GM12878 (cell line): ENCODE data around the gene MYO3A. TPM values are rescaled to one million over a fixed set of nuclear protein-coding genes. Genes with fewer than 3 reads are reported as not detected.

Experiments used
- ATAC-seq: fragments of 200-7000 bp; cut with Tn5 transposase; 3 replicates; pipeline ENCODE4 v1.9.1; 2020; ENCODE audit warnings: mild to moderate bottlenecking, moderate library complexity
- BruUV-seq: library from RNA; stranded (reverse); fragments of 400-500 nt; replicated peaks from 2 replicates; lab custom pipeline; 2021; lab: Mats Ljungman, UMichigan
- CTCF ChIA-PET: fragments of 300-600 bp; sonication (Branson Sonifier 250); formaldehyde crosslinking; extraction: SDS; loops from one replicate; lab custom pipeline; 2021; ENCODE audit warnings: inconsistent platforms; lab: Yijun Ruan, JAX
- POLR2A ChIA-PET: fragments of 350-600 bp; formaldehyde crosslinking; extraction: SDS; loops from one replicate; lab custom pipeline; 2021; ENCODE audit warnings: inconsistent platforms; lab: Charles Lee
- RAD21 ChIA-PET: fragments of 300-600 bp; sonication (Branson Sonifier 250); formaldehyde crosslinking; loops from one replicate; lab custom pipeline; 2023; ENCODE audit warnings: antibody characterized with exemption; ENCODE audit not compliant: unreplicated experiment; lab: Charles Lee
- SMC1A ChIA-PET: fragments of 300-600 bp; sonication (Branson Sonifier 250); formaldehyde crosslinking; loops from one replicate; lab custom pipeline; 2023; ENCODE audit not compliant: unreplicated experiment, uncharacterized antibody; lab: Charles Lee
- DNase-seq: peaks from one replicate; pipeline ENCODE4 v3.0.0-alpha.2; 2011; ENCODE audit warnings: low read depth, low spot score
- FAIRE-seq: peaks from 3 replicates; lab custom pipeline; 2011; peaks lifted over from hg19 to GRCh38; lab: Jason Lieb, UNC
- H2AFZ ChIP-seq: 2 replicates; pipeline ENCODE4 v1.6.0; 2011; ENCODE audit warnings: low read depth, low read length, control low read depth; ENCODE audit not compliant: control insufficient read depth
- H3K27ac ChIP-seq: 2 replicates; pipeline ENCODE4 v1.5.1; 2011; ENCODE audit warnings: control low read depth; ENCODE audit not compliant: control insufficient read depth, insufficient read depth
- H3K27me3 ChIP-seq, 2 experiments: replicated peaks in 1 of 2; 2 replicates each; pipeline versions ENCODE4 v1.6.0 to v1.6.1; 2011; ENCODE audit warnings: low read length in 1 of 2; ENCODE audit not compliant: control insufficient read depth in 2 of 2, insufficient read depth in 2 of 2
- H3K36me3 ChIP-seq, 2 experiments: 2 replicates each; pipeline ENCODE4 v1.5.1; 2011; ENCODE audit warnings: low read length in 1 of 2; ENCODE audit not compliant: control insufficient read depth in 2 of 2, insufficient read depth in 2 of 2
- H3K4me1 ChIP-seq: 2 replicates; pipeline ENCODE4 v1.6.1; 2011; ENCODE audit warnings: mild to moderate bottlenecking, low read length, moderate library complexity, mixed read lengths; ENCODE audit not compliant: control insufficient read depth, insufficient read depth
- H3K4me2 ChIP-seq: 2 replicates; pipeline ENCODE4 v1.6.0; 2011; ENCODE audit warnings: control low read depth; ENCODE audit not compliant: control insufficient read depth, insufficient read depth
- H3K4me3 ChIP-seq: fragments of 200-600 bp; sonication (generic); 2 replicates; pipeline ENCODE4 v1.5.1; 2016
- H3K79me2 ChIP-seq: 2 replicates; pipeline ENCODE4 v1.6.0; 2011; ENCODE audit warnings: low read length; ENCODE audit not compliant: control insufficient read depth, insufficient read depth
- H3K9ac ChIP-seq: 2 replicates; pipeline ENCODE4 v1.8.0; 2011; ENCODE audit warnings: low read length, control low read depth, mixed read lengths; ENCODE audit not compliant: control insufficient read depth, insufficient read depth
- H3K9me3 ChIP-seq: replicated peaks from 3 replicates; pipeline ENCODE4 v1.5.1; 2011; ENCODE audit warnings: mild to moderate bottlenecking, low read length; ENCODE audit not compliant: control insufficient read depth, insufficient read depth
- H4K20me1 ChIP-seq: 2 replicates; pipeline ENCODE4 v1.6.0; 2011; ENCODE audit not compliant: control insufficient read depth, insufficient read depth
- BCL11A ChIP-seq: IDR thresholded peaks from 2 replicates; pipeline ENCODE4 v1.6.1; 2011; ENCODE audit warnings: low read depth, low read length
- BCL3 ChIP-seq: IDR thresholded peaks from 2 replicates; pipeline ENCODE4 v1.6.1; 2011; ENCODE audit warnings: borderline replicate concordance, low read depth, mild to moderate bottlenecking, moderate library complexity, low read length; ENCODE audit not compliant: insufficient read depth, poor library complexity, severe bottlenecking
- CBX5 ChIP-seq: sonication (generic); IDR thresholded peaks from 2 replicates; pipeline ENCODE4 v1.6.1; 2016; ENCODE audit warnings: low read depth, moderate library complexity, mild to moderate bottlenecking, inconsistent platforms
- CTCF ChIP-seq, 3 experiments: IDR thresholded peaks in 2 of 3; conservative IDR thresholded peaks in 1 of 3; 2 replicates each; pipeline ENCODE4 v1.5.1; 2011; ENCODE audit warnings: low read depth in 3 of 3, low read length in 3 of 3, mild to moderate bottlenecking in 3 of 3, control low read depth in 2 of 3, moderate library complexity in 2 of 3, inconsistent platforms in 1 of 3, mixed read lengths in 1 of 3; ENCODE audit not compliant: control insufficient read depth in 2 of 3, insufficient read depth in 1 of 3; ENCODE audit errors: extremely low read depth in 1 of 3
- ETV6 ChIP-seq, 2 experiments: fragments of 450-650 bp in 1 of 2; IDR thresholded peaks in 1 of 2; conservative IDR thresholded peaks in 1 of 2; 2 replicates each; pipeline ENCODE4 v1.6.1; 2014; ENCODE audit warnings: antibody characterized with exemption in 1 of 2, borderline replicate concordance in 1 of 2, low read depth in 1 of 2, mild to moderate bottlenecking in 1 of 2, moderate library complexity in 1 of 2
- IRF4 ChIP-seq: IDR thresholded peaks from 2 replicates; pipeline ENCODE4 v1.6.1; 2011; ENCODE audit warnings: low read depth, low read length
- JUNB ChIP-seq: IDR thresholded peaks from 2 replicates; pipeline ENCODE4 v1.6.1; 2016; ENCODE audit warnings: antibody characterized with exemption, mild to moderate bottlenecking
- KDM1A ChIP-seq: fragments of 200-600 bp; sonication (generic); IDR thresholded peaks from 2 replicates; pipeline ENCODE4 v1.6.1; 2016; ENCODE audit warnings: borderline replicate concordance
- NFXL1 ChIP-seq: fragments of 450-650 bp; IDR thresholded peaks from 2 replicates; pipeline ENCODE4 v1.6.1; 2017; ENCODE audit warnings: antibody characterized with exemption, mild to moderate bottlenecking, borderline replicate concordance
- RB1 ChIP-seq: fragments of 450-650 bp; formaldehyde crosslinking; IDR thresholded peaks from 2 replicates; pipeline ENCODE4 v1.6.1; 2017; ENCODE audit warnings: mild to moderate bottlenecking, borderline replicate concordance
- STAT3 ChIP-seq: IDR thresholded peaks from 2 replicates; pipeline ENCODE4 v1.6.1; 2011; ENCODE audit warnings: low read depth, low read length, improper control_type of control experiment
- ZBTB4 ChIP-seq: fragments of 450-650 bp; formaldehyde crosslinking; IDR thresholded peaks from 2 replicates; pipeline ENCODE4 v1.4.0; 2022; ENCODE audit warnings: mild to moderate bottlenecking, moderate library complexity
- ZNF207 ChIP-seq: fragments of 450-650 bp; IDR thresholded peaks from 2 replicates; pipeline ENCODE4 v1.6.1; 2014; ENCODE audit warnings: antibody characterized with exemption, mild to moderate bottlenecking, borderline replicate concordance
- ZNF687 ChIP-seq: fragments of 450-650 bp; IDR thresholded peaks from 2 replicates; pipeline ENCODE4 v1.6.1; 2017; ENCODE audit warnings: mild to moderate bottlenecking, moderate library complexity
- WGBS: methylation state at CpG from one replicate; pipeline ENCODE4 v1.1.6; 2016; ENCODE audit warnings: low lambda C conversion rate; ENCODE audit not compliant: insufficient replicate concordance, insufficient coverage; ENCODE audit errors: missing lambda C conversion rate; 5-methylcytosine and 5-hydroxymethylcytosine counted together
- in situ Hi-C: fragments of 300-500 bp; cut with MboI; formaldehyde crosslinking; loops from 9 replicates; pipeline ENCODE4 v1.14.3; 2018; ENCODE audit warnings: mixed read lengths
- intact Hi-C: fragments of 100-400 bp; cut with micrococcal nuclease; formaldehyde crosslinking; loops from one replicate; pipeline ENCODE4 v1.14.2; 2022; ENCODE audit not compliant: unreplicated experiment
- polyA plus RNA-seq, 11 experiments: library from polyadenylated mRNA; depleted of rRNA in 4 of 11; unstranded in 6 of 11; stranded (reverse) in 5 of 11; fragments of >200 nt; fragmentation: Nextera tagmentation in 4 of 11; fragmentation: Illumina TruSeq in 1 of 11; extraction: Ambion mirVana in 4 of 11; extraction: Trizol in 1 of 11; gene quantifications; 1 replicate in 1 of 11; 2 replicates in 10 of 11; pipeline versions ENCODE4 v1.2.1 to v1.2.3, GENCODE V29; 2011 to 2016; ENCODE audit warnings: inconsistent platforms in 2 of 11, missing spikeins in 2 of 11, low read depth in 1 of 11
- total RNA-seq, 4 experiments: library from RNA; depleted of rRNA in 3 of 4; stranded (reverse); fragments of >200 nt in 3 of 4; fragmentation: Illumina TruSeq in 1 of 4; extraction: Trizol in 1 of 4; gene quantifications; 2 replicates each; pipeline versions ENCODE4 v1.2.1 to v1.2.3, GENCODE V29; 2013 to 2021

Gene MYO3A
- total and polyA plus RNA-seq, 10 of the 15 experiments (the other 5 are each of a cell fraction or from before 2014, with no cell fraction given): not detected

- H4K20me1 ChIP-seq: no peaks in the 10 kb centered on the region
- intact Hi-C loops: no loop called here
- H3K79me2 ChIP-seq: no peaks in the 10 kb centered on the region
- in situ Hi-C loops: no loop called here
- no peak overlapping the region for H2AFZ ChIP-seq
- no peak overlapping the region for H3K4me3 ChIP-seq
- H3K36me3 ChIP-seq: no peaks in the 10 kb centered on the region
- no peaks in the 10 kb centered on the region for H3K9me3 ChIP-seq
- SMC1A ChIA-PET: no interaction called here
- no peaks in the 10 kb centered on the region for H3K4me1 ChIP-seq
- H3K4me2 ChIP-seq: no peak overlapping the region
- FAIRE-seq (no peak), DNase-seq (no peak), ATAC-seq (no peak)
- TF ChIP-seq KDM1A: no peak
- TF ChIP-seq ZBTB4 (CRISPR knock-in tag): no peak
- no peak for TF ChIP-seq BCL11A
- TF ChIP-seq JUNB: no peak
- TF ChIP-seq ZNF207: no peak
- no peak for TF ChIP-seq CTCF (IDR thresholded peaks at IDR 0.05 in 2 of 3, conservative IDR thresholded peaks at IDR 0.05 in 1 of 3; ENCODE audit: control insufficient read depth in 2 of 3, extremely low read depth in 1 of 3, insufficient read depth in 1 of 3, low read depth in 3 of 3, low read length in 3 of 3)
- no peak for TF ChIP-seq ZNF687
- no peak for TF ChIP-seq RB1
- no peak for TF ChIP-seq BCL3
- TF ChIP-seq STAT3: no peak
- no peak for TF ChIP-seq ETV6 (conservative IDR thresholded peaks at IDR 0.05 in 1 of 2, IDR thresholded peaks at IDR 0.05 in 1 of 2; ENCODE audit: borderline replicate concordance in 1 of 2, low read depth in 1 of 2)
- no peak for TF ChIP-seq IRF4
- no peak for TF ChIP-seq NFXL1
- TF ChIP-seq CBX5: no peak
- CTCF ChIA-PET: no interaction called here
- 0% methylated on average over 1 of the region's 2 CpGs for WGBS
- H3K27ac ChIP-seq: no peak overlapping the region
- RAD21 ChIA-PET: no interaction called here
- no peak overlapping the region for H3K9ac ChIP-seq
- no peaks in the 10 kb centered on the region for H3K27me3 ChIP-seq
- no TSS peak for BruUV-seq
- POLR2A ChIA-PET: no interaction called here
Observed at GRCh38 chr10:25988583-25988982, 54.6 kb downstream of the MYO3A start.
